GM12878 (cell line): ENCODE results near the gene ITSN2. TPM values are rescaled to one million over a fixed set of nuclear protein-coding genes. Genes with fewer than 3 reads are reported as not detected.

Source experiments
- ATAC-seq: fragments of 200-7000 bp; cut with Tn5 transposase; 3 replicates; pipeline ENCODE4 v1.9.1; 2020; ENCODE audit warnings: mild to moderate bottlenecking, moderate library complexity
- BruUV-seq: library from RNA; stranded (reverse); fragments of 400-500 nt; replicated peaks from 2 replicates; lab custom pipeline; 2021; lab: Mats Ljungman, UMichigan
- CTCF ChIA-PET: fragments of 300-600 bp; sonication (Branson Sonifier 250); formaldehyde crosslinking; extraction: SDS; loops from one replicate; lab custom pipeline; 2021; ENCODE audit warnings: inconsistent platforms; lab: Yijun Ruan, JAX
- POLR2A ChIA-PET: fragments of 350-600 bp; formaldehyde crosslinking; extraction: SDS; loops from one replicate; lab custom pipeline; 2021; ENCODE audit warnings: inconsistent platforms; lab: Charles Lee
- RAD21 ChIA-PET: fragments of 300-600 bp; sonication (Branson Sonifier 250); formaldehyde crosslinking; loops from one replicate; lab custom pipeline; 2023; ENCODE audit warnings: antibody characterized with exemption; ENCODE audit not compliant: unreplicated experiment; lab: Charles Lee
- SMC1A ChIA-PET: fragments of 300-600 bp; sonication (Branson Sonifier 250); formaldehyde crosslinking; loops from one replicate; lab custom pipeline; 2023; ENCODE audit not compliant: unreplicated experiment, uncharacterized antibody; lab: Charles Lee
- DNase-seq: peaks from one replicate; pipeline ENCODE4 v3.0.0-alpha.2; 2011; ENCODE audit warnings: low read depth, low spot score
- FAIRE-seq: peaks from 3 replicates; lab custom pipeline; 2011; peaks lifted over from hg19 to GRCh38; lab: Jason Lieb, UNC
- H2AFZ ChIP-seq: 2 replicates; pipeline ENCODE4 v1.6.0; 2011; ENCODE audit warnings: low read depth, low read length, control low read depth; ENCODE audit not compliant: control insufficient read depth
- H3K27ac ChIP-seq: 2 replicates; pipeline ENCODE4 v1.5.1; 2011; ENCODE audit warnings: control low read depth; ENCODE audit not compliant: control insufficient read depth, insufficient read depth
- H3K27me3 ChIP-seq, 2 experiments: replicated peaks in 1 of 2; 2 replicates each; pipeline versions ENCODE4 v1.6.0 to v1.6.1; 2011; ENCODE audit warnings: low read length in 1 of 2; ENCODE audit not compliant: control insufficient read depth in 2 of 2, insufficient read depth in 2 of 2
- H3K36me3 ChIP-seq, 2 experiments: 2 replicates each; pipeline ENCODE4 v1.5.1; 2011; ENCODE audit warnings: low read length in 1 of 2; ENCODE audit not compliant: control insufficient read depth in 2 of 2, insufficient read depth in 2 of 2
- H3K4me1 ChIP-seq: 2 replicates; pipeline ENCODE4 v1.6.1; 2011; ENCODE audit warnings: mild to moderate bottlenecking, low read length, moderate library complexity, mixed read lengths; ENCODE audit not compliant: control insufficient read depth, insufficient read depth
- H3K4me2 ChIP-seq: 2 replicates; pipeline ENCODE4 v1.6.0; 2011; ENCODE audit warnings: control low read depth; ENCODE audit not compliant: control insufficient read depth, insufficient read depth
- H3K4me3 ChIP-seq: fragments of 200-600 bp; sonication (generic); 2 replicates; pipeline ENCODE4 v1.5.1; 2016
- H3K79me2 ChIP-seq: 2 replicates; pipeline ENCODE4 v1.6.0; 2011; ENCODE audit warnings: low read length; ENCODE audit not compliant: control insufficient read depth, insufficient read depth
- H3K9ac ChIP-seq: 2 replicates; pipeline ENCODE4 v1.8.0; 2011; ENCODE audit warnings: low read length, control low read depth, mixed read lengths; ENCODE audit not compliant: control insufficient read depth, insufficient read depth
- H3K9me3 ChIP-seq: replicated peaks from 3 replicates; pipeline ENCODE4 v1.5.1; 2011; ENCODE audit warnings: mild to moderate bottlenecking, low read length; ENCODE audit not compliant: control insufficient read depth, insufficient read depth
- H4K20me1 ChIP-seq: 2 replicates; pipeline ENCODE4 v1.6.0; 2011; ENCODE audit not compliant: control insufficient read depth, insufficient read depth
- BRCA1 ChIP-seq: IDR thresholded peaks from 2 replicates; pipeline ENCODE4 v1.6.1; 2011; ENCODE audit warnings: low read depth, low read length, improper control_type of control experiment
- DPF2 ChIP-seq: fragments of 450-650 bp; IDR thresholded peaks from 2 replicates; pipeline ENCODE4 v1.6.1; 2017; ENCODE audit warnings: mild to moderate bottlenecking
- ETV6 ChIP-seq, 2 experiments: fragments of 450-650 bp in 1 of 2; IDR thresholded peaks in 1 of 2; conservative IDR thresholded peaks in 1 of 2; 2 replicates each; pipeline ENCODE4 v1.6.1; 2014; ENCODE audit warnings: antibody characterized with exemption in 1 of 2, borderline replicate concordance in 1 of 2, low read depth in 1 of 2, mild to moderate bottlenecking in 1 of 2, moderate library complexity in 1 of 2
- NFYB ChIP-seq: IDR thresholded peaks from 2 replicates; pipeline ENCODE4 v1.6.1; 2011; ENCODE audit warnings: low read depth, mild to moderate bottlenecking, low read length, improper control_type of control experiment, moderate library complexity; ENCODE audit not compliant: insufficient read depth
- POLR2AphosphoS2 ChIP-seq: IDR thresholded peaks from 2 replicates; pipeline ENCODE4 v1.6.1; 2011; ENCODE audit warnings: low read depth, mild to moderate bottlenecking, low read length, improper control_type of control experiment, moderate library complexity
- REST ChIP-seq: IDR thresholded peaks from 2 replicates; pipeline ENCODE4 v1.6.1; 2012; ENCODE audit warnings: mild to moderate bottlenecking, low read depth, low read length
- SMC3 ChIP-seq: IDR thresholded peaks from 2 replicates; pipeline ENCODE4 v1.6.1; 2011; ENCODE audit warnings: low read length, improper control_type of control experiment, borderline replicate concordance
- SPI1 ChIP-seq: IDR thresholded peaks from 2 replicates; pipeline ENCODE4 v1.6.1; 2011; ENCODE audit warnings: low read depth, mild to moderate bottlenecking, low read length, moderate library complexity, borderline replicate concordance; ENCODE audit not compliant: insufficient read depth
- SRF ChIP-seq, 2 experiments: IDR thresholded peaks; 2 replicates each; pipeline ENCODE4 v1.6.1; 2011; ENCODE audit warnings: low read depth in 2 of 2, low read length in 2 of 2, mild to moderate bottlenecking in 1 of 2, moderate library complexity in 1 of 2
- STAT1 ChIP-seq: fragments of 450-650 bp; conservative IDR thresholded peaks from 2 replicates; pipeline ENCODE4 v1.6.1; 2014; ENCODE audit warnings: antibody characterized with exemption, mild to moderate bottlenecking
- ZBTB11 ChIP-seq: fragments of 450-650 bp; formaldehyde crosslinking; IDR thresholded peaks from 2 replicates; pipeline ENCODE4 v1.5.0; 2022; ENCODE audit warnings: mild to moderate bottlenecking, missing genetic modification characterization
- WGBS: methylation state at CpG from one replicate; pipeline ENCODE4 v1.1.6; 2016; ENCODE audit warnings: low lambda C conversion rate; ENCODE audit not compliant: insufficient replicate concordance, insufficient coverage; ENCODE audit errors: missing lambda C conversion rate; 5-methylcytosine and 5-hydroxymethylcytosine counted together
- in situ Hi-C: fragments of 300-500 bp; cut with MboI; formaldehyde crosslinking; loops from 9 replicates; pipeline ENCODE4 v1.14.3; 2018; ENCODE audit warnings: mixed read lengths
- intact Hi-C: fragments of 100-400 bp; cut with micrococcal nuclease; formaldehyde crosslinking; loops from one replicate; pipeline ENCODE4 v1.14.2; 2022; ENCODE audit not compliant: unreplicated experiment
- polyA plus RNA-seq, 11 experiments: library from polyadenylated mRNA; depleted of rRNA in 4 of 11; unstranded in 6 of 11; stranded (reverse) in 5 of 11; fragments of >200 nt; fragmentation: Nextera tagmentation in 4 of 11; fragmentation: Illumina TruSeq in 1 of 11; extraction: Ambion mirVana in 4 of 11; extraction: Trizol in 1 of 11; gene quantifications; 1 replicate in 1 of 11; 2 replicates in 10 of 11; pipeline versions ENCODE4 v1.2.1 to v1.2.3, GENCODE V29; 2011 to 2016; ENCODE audit warnings: inconsistent platforms in 2 of 11, missing spikeins in 2 of 11, low read depth in 1 of 11
- total RNA-seq, 4 experiments: library from RNA; depleted of rRNA in 3 of 4; stranded (reverse); fragments of >200 nt in 3 of 4; fragmentation: Illumina TruSeq in 1 of 4; extraction: Trizol in 1 of 4; gene quantifications; 2 replicates each; pipeline versions ENCODE4 v1.2.1 to v1.2.3, GENCODE V29; 2013 to 2021

Gene ITSN2
- total and polyA plus RNA-seq, 10 of the 15 experiments (the other 5 are each of a cell fraction or from before 2014, with no cell fraction given), result 20.5 to 80.0 (median 54.7) TPM

GRCh38 chr2:24403168-24403831 is 43.0 kb upstream of the ITSN2 start:
- DNase-seq (no peak), FAIRE-seq (no peak), ATAC-seq (no peak)
- Histone ChIP-seq H3K27ac (no peak overlapping the region), H3K4me3 (no peak overlapping the region), H3K27me3 (no peaks in the 10 kb centered on the region), H3K9ac (no peak overlapping the region), H3K4me2 (no peak overlapping the region), H2AFZ (no peak overlapping the region), H3K79me2 (no peaks in the 10 kb centered on the region), H3K4me1 (peaks cover 6% of the 10 kb centered on the region), H4K20me1 (no peaks in the 10 kb centered on the region), H3K9me3 (no peaks in the 10 kb centered on the region; the same call in 2 of the 3 replicates), H3K36me3 (no peaks in the 10 kb centered on the region)
- TF ChIP-seq SMC3, result no peak
- TF ChIP-seq STAT1, result no peak
- 0 out of 4 replicates have a peak, but pooled peaks of 1 of the 2 experiments have one; percentile 39 for TF ChIP-seq SRF (IDR thresholded peaks at IDR 0.05; ENCODE audit: low read depth in 2 of 2, low read length in 2 of 2)
- TF ChIP-seq POLR2AphosphoS2, result no peak
- no peak for TF ChIP-seq REST
- no peak for TF ChIP-seq SPI1
- no peak for TF ChIP-seq ETV6 (conservative IDR thresholded peaks at IDR 0.05 in 1 of 2, IDR thresholded peaks at IDR 0.05 in 1 of 2; ENCODE audit: borderline replicate concordance in 1 of 2, low read depth in 1 of 2)
- TF ChIP-seq BRCA1, result no peak
- TF ChIP-seq DPF2, result no peak
- TF ChIP-seq NFYB, result peak; percentile 69
- TF ChIP-seq ZBTB11 (CRISPR knock-in tag), result no peak
- CTCF ChIA-PET, result interaction anchor here (1.6 kb wide), 1 partner anchor 425 kb away, joined by 5 read pairs; no protein-coding TSS in a partner anchor
- RAD21 ChIA-PET, result interaction anchor here (0.6 kb wide), 1 partner anchor 11 kb away, joined by 4 read pairs; no protein-coding TSS in a partner anchor
- 81% methylated on average over 7 of the region's 22 CpGs for WGBS
- in situ Hi-C loops, result no loop called here
- intact Hi-C loops, result no loop called here
- no TSS peak for BruUV-seq
- SMC1A ChIA-PET, result no interaction called here
- POLR2A ChIA-PET, result no interaction called here
